Measurements from ENCODE around the gene SLC5A9. TPM values are rescaled to one million over a fixed set of nuclear protein-coding genes. Genes with fewer than 3 reads are reported as not detected.

Gene SLC5A9
- total and polyA plus RNA-seq, 2 experiments from 2014 or later: 0.10 TPM

- TF ChIP-seq ZNF114 (CRISPR knock-in tag; IDR thresholded peaks at IDR 0.05) (no peak), EZH2phosphoT487 (IDR thresholded peaks at IDR 0.05; ENCODE audit: unreplicated experiment) (no peak)
- ATAC-seq: no peak
- peaks cover 30% of the 10 kb centered on the region for H3K9me3 Mint-ChIP-seq
- Histone ChIP-seq H3K27me3 (ENCODE audit: insufficient read depth) (no peaks in the 10 kb centered on the region), H3K36me3 (ENCODE audit: insufficient read depth) (peaks cover 1% of the 10 kb centered on the region), H4K20me1 (replicated peaks; ENCODE audit: insufficient read depth) (no peaks in the 10 kb centered on the region), H3K4me3 (no peak overlapping the region), H3K4me1 (ENCODE audit: insufficient read depth) (no peaks in the 10 kb centered on the region), H3K27ac (ENCODE audit: low read depth) (no peak overlapping the region), H2AFZ (no peak overlapping the region), H3K79me2 (replicated peaks; ENCODE audit: insufficient read depth) (no peaks in the 10 kb centered on the region), H3K4me2 (no peak overlapping the region), H3K9me2 (ENCODE audit: insufficient read depth) (0 out of 2 replicates have a peak, but pooled peaks cover 4% of the 10 kb centered on the region), H3F3A (replicated peaks; ENCODE audit: low read depth) (no peaks in the 10 kb centered on the region)
- no peaks in the 10 kb centered on the region for H3K4me1 Mint-ChIP-seq
- H3K36me3 Mint-ChIP-seq (ENCODE audit: low read depth): peaks cover 11% of the 10 kb centered on the region
- H3K27me3 Mint-ChIP-seq (ENCODE audit: insufficient read depth, low read depth, poor library complexity): peaks cover 4% of the 10 kb centered on the region
- H3K27ac Mint-ChIP-seq: no peak overlapping the region
- no peak overlapping the region for H3K4me3 Mint-ChIP-seq
- DNase-seq (ENCODE audit: low spot score): no peak
These were observed 40.1 kb upstream of the SLC5A9 start for GRCh38 chr1:48182439-48182838.

- peaks cover 10% of the 10 kb centered on the region for H3K36me3 ChIP-seq (ENCODE audit: insufficient read depth)
These were observed 36.1 kb upstream of the SLC5A9 start for GRCh38 chr1:48186306-48186839.

GRCh38 chr1:48187969-48188563, 34.5 kb upstream of the SLC5A9 start:
- Mint-ChIP-seq H3K36me3 (ENCODE audit: low read depth) (peaks cover 32% of the 10 kb centered on the region), H3K4me1 (no peaks in the 10 kb centered on the region), H3K4me3 (no peak overlapping the region), H3K9me3 (peaks cover 74% of the 10 kb centered on the region), H3K27me3 (ENCODE audit: insufficient read depth, low read depth, poor library complexity) (peaks cover 6% of the 10 kb centered on the region), H3K27ac (no peak overlapping the region)
- Histone ChIP-seq H3K4me2 (no peak overlapping the region), H3K4me1 (ENCODE audit: insufficient read depth) (no peaks in the 10 kb centered on the region), H2AFZ (no peak overlapping the region), H3K79me2 (replicated peaks; ENCODE audit: insufficient read depth) (no peaks in the 10 kb centered on the region), H3K36me3 (ENCODE audit: insufficient read depth) (peaks cover 10% of the 10 kb centered on the region), H3K27me3 (ENCODE audit: insufficient read depth) (no peaks in the 10 kb centered on the region), H4K20me1 (replicated peaks; ENCODE audit: insufficient read depth) (no peaks in the 10 kb centered on the region), H3F3A (replicated peaks; ENCODE audit: low read depth) (no peaks in the 10 kb centered on the region), H3K9me2 (ENCODE audit: insufficient read depth) (no peaks in the 10 kb centered on the region), H3K27ac (ENCODE audit: low read depth) (no peak overlapping the region), H3K4me3 (no peak overlapping the region)
- DNase-seq (ENCODE audit: low spot score) (peak; percentile 33), ATAC-seq (no peak)
- TF ChIP-seq ETS1 (IDR thresholded peaks at IDR 0.05): no peak
- TF ChIP-seq NANOG (IDR thresholded peaks at IDR 0.05; ENCODE audit: borderline replicate concordance): no peak
- no peak for TF ChIP-seq JUNB (IDR thresholded peaks at IDR 0.05; ENCODE audit: unreplicated experiment)
- no peak for TF ChIP-seq CREB1 (CRISPR knock-in tag; IDR thresholded peaks at IDR 0.05; ENCODE audit: low read depth)
- no peak for TF ChIP-seq STAT1 (IDR thresholded peaks at IDR 0.05; ENCODE audit: unreplicated experiment)
- TF ChIP-seq POLR2AphosphoS5 (IDR thresholded peaks at IDR 0.05; ENCODE audit: low read depth): no peak
- no peak for TF ChIP-seq EZH2phosphoT487 (IDR thresholded peaks at IDR 0.05; ENCODE audit: unreplicated experiment)
- TF ChIP-seq CTCF (conservative IDR thresholded peaks at IDR 0.05; ENCODE audit: low read depth in 2 of 2): no peak

More at GRCh38 chr1:48186306-48186839, 36.1 kb upstream of the SLC5A9 start:
- Histone ChIP-seq H3F3A (replicated peaks; ENCODE audit: low read depth) (no peaks in the 10 kb centered on the region), H3K4me2 (no peak overlapping the region), H3K27ac (ENCODE audit: low read depth) (no peak overlapping the region), H2AFZ (no peak overlapping the region), H3K27me3 (ENCODE audit: insufficient read depth) (no peaks in the 10 kb centered on the region), H3K79me2 (replicated peaks; ENCODE audit: insufficient read depth) (no peaks in the 10 kb centered on the region), H3K4me3 (no peak overlapping the region), H3K4me1 (ENCODE audit: insufficient read depth) (no peaks in the 10 kb centered on the region), H3K9me2 (ENCODE audit: insufficient read depth) (no peaks in the 10 kb centered on the region), H4K20me1 (replicated peaks; ENCODE audit: insufficient read depth) (no peaks in the 10 kb centered on the region)
- Mint-ChIP-seq H3K4me1 (no peaks in the 10 kb centered on the region), H3K4me3 (no peak overlapping the region), H3K9me3 (peaks cover 69% of the 10 kb centered on the region), H3K27ac (no peak overlapping the region), H3K27me3 (ENCODE audit: insufficient read depth, low read depth, poor library complexity) (peaks cover 6% of the 10 kb centered on the region), H3K36me3 (ENCODE audit: low read depth) (peaks cover 29% of the 10 kb centered on the region)
- TF ChIP-seq EZH2phosphoT487 (IDR thresholded peaks at IDR 0.05; ENCODE audit: unreplicated experiment): no peak
- no peak for TF ChIP-seq JUNB (IDR thresholded peaks at IDR 0.05; ENCODE audit: unreplicated experiment)
- no peak for TF ChIP-seq NANOG (IDR thresholded peaks at IDR 0.05; ENCODE audit: borderline replicate concordance)
- TF ChIP-seq CTCF (conservative IDR thresholded peaks at IDR 0.05; ENCODE audit: low read depth in 2 of 2): no peak
- ATAC-seq (no peak), DNase-seq (ENCODE audit: low spot score) (no peak)

Data from GM23338 (cell line).